Right ventricle myocardium superior (tissue), 1 donor: ENCODE measurements around the gene CCDC148. TPM values are rescaled to one million over a fixed set of nuclear protein-coding genes. Genes with fewer than 3 reads are reported as not detected.
"Not testable (repeated sequence)": the region's sequence is repeated elsewhere in the genome, so short reads cannot be mapped to it uniquely, and the experiment has no call there.

Experiments used
- ATAC-seq: fragments of 200-7000 bp; cut with Tn5 transposase; one replicate; pipeline ENCODE4 v1.9.1; 2020; ENCODE audit warnings: mild to moderate bottlenecking; ENCODE audit not compliant: poor library complexity
- DNase-seq: peaks from one replicate; pipeline ENCODE4 v3.0.0-alpha.2; 2020
- intact Hi-C: fragments of 100-400 bp; cut with DNase I; formaldehyde crosslinking; loops from one replicate; pipeline ENCODE4 v1.11.2; 2022
- total RNA-seq: library from RNA; stranded (reverse); fragmentation: NEBNext Ultra II Directional; extraction: Animal tissue kit (Norgen Biotek cat#: 25700); gene quantifications from one replicate; pipeline ENCODE4 v1.2.1, GENCODE V29; 2021
- donor health status: DM: no; HTN: yes; CAD: no; lungs with severe emphysema.

CCDC148 gene
- total RNA-seq, 1 donor from 2014 or later = 1.0 TPM

DNA sequence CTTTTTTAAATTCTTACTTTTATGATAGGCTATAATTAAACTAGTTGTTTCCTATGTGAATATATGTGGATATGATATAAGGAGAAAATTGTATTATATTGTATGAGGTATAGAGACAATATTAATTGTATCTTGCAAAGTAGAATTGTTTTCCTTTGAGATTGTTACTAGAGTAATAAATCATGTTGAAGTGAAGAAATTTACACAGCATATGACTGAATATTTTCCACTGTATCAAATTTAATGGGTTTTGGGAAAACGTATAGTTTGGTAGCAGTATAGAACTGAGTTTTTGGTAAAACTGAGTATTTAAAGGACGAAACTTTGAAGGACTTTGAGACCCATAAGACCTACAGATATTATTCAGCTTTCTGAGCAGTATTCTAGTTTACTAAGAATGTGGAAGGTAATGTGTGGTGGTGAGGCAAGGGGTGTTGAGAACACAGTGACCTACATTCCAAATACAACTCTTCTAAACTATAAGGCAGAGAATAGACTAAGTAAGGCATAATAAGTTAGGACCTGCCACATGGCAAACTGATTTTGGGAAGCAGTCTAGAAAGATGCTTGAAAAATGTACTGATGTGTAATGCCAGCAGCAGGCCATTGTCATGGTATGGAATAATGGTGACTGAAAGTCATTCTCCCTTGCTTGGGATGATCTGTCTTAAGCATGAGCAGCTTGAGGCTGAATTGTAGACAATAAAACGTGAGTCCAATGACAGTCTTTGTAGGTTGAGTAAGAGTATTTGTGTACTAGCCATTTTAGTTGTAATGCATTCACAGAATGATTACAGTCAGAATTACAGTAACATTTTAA is 29.8 kb upstream of the CCDC148 start:
- intact Hi-C loops = no loop called here
- DNase-seq = no peak
- ATAC-seq = no peak

- ATAC-seq = no peak
These were observed 28.5 kb upstream of the CCDC148 start for GRCh38 chr2:158484892-158485556.

GRCh38 chr2:158482594-158482993 is 26.0 kb upstream of the CCDC148 start:
- ATAC-seq = no peak
- no peak for DNase-seq
- intact Hi-C loops = no loop called here

More at GRCh38 chr2:158484892-158485556, 28.5 kb upstream of the CCDC148 start:
- intact Hi-C loops = no loop called here
- no peak for DNase-seq

DNA sequence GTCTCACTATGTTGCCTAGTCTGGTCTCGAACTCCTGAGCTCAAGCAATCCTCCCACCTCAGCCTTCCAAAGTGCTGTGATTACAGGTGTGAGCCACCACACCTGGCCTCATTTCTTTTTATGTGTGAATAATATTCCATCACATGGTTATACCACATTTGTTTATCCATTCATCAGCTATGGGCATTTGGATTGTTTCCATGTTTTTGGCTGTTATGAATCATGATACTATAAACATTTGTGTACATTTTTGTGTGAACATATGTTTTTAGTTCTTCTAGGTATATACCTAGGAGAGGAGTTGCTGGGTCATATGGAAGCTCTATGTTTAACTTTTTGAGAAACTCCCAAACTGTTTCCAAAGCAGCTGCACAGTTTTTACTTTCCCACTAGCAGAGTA is 24.6 kb upstream of the CCDC148 start:
- intact Hi-C loops = no loop called here
- ATAC-seq = no peak
- DNase-seq = no peak

DNA sequence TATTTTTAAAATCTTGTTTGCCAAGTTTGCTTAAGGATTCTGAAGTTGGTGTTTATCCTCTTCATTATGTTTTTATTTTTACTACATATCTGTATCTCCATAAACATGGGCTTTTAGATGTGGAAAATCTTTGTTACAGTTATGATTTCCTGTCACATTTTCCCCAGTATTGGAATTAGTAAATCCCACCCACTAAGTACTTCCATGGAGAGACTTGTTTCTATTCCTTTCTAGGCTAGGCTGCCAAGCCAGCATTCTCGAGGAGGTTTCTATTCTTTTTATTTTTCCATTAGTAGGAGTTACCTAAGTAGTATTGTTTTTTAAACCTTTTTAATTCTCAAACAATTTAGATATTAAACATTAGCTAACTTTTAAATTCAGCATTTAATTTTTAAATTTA is 22.3 kb upstream of the CCDC148 start:
- ATAC-seq (no peak), DNase-seq (no peak)
- intact Hi-C loops = no loop called here

DNA sequence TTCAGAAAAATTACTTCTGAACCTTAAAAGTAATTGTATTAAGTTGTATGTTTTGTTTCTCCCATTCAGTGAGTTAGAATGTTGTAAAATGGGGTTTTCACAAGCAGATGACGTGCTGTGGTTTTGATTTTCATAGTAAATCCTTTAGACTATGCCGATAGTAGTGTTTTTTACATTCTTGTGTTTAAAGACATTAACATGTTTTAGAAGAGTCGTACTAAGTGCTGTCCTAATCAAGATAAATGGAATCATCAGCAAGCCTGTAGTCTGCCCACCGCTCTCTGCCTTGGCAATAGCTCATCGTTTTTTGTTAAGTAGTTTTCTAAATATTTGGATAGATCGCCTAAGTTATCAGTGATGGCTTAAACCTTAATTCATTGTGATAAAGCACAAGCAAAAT is 21.7 kb upstream of the CCDC148 start:
- intact Hi-C loops = no loop called here
- DNase-seq (no peak), ATAC-seq (no peak)

- DNase-seq (no peak), ATAC-seq (no peak)
- intact Hi-C loops = no loop called here
These were observed 20.6 kb upstream of the CCDC148 start for GRCh38 chr2:158477202-158477601.

GRCh38 chr2:158474526-158475011 is 18.0 kb upstream of the CCDC148 start:
- ATAC-seq, intact Hi-C loops, DNase-seq: not testable (repeated sequence)

- ATAC-seq (no peak), DNase-seq (no peak)
- intact Hi-C loops = no loop called here
These were observed 17.3 kb upstream of the CCDC148 start for GRCh38 chr2:158473719-158474392.

DNA sequence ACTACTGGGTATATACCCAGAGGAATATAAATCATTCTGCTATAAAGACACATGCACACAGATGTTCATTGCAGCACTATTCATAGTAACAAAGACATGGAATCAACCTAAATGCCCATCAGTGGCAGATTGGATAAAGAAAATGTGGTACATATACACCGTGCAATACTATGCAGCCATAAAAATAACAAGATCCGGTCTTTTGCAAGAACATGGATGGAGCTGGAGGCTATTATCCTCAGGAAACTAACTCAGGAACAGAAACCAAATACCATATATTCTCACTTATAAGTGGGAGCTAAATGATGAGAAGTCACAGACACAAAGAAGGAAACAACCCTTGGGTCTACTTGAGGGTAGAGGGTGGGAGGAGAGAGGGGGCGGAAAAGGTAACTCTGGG is 16.7 kb upstream of the CCDC148 start:
- DNase-seq, intact Hi-C loops, ATAC-seq: not testable (repeated sequence)

DNA sequence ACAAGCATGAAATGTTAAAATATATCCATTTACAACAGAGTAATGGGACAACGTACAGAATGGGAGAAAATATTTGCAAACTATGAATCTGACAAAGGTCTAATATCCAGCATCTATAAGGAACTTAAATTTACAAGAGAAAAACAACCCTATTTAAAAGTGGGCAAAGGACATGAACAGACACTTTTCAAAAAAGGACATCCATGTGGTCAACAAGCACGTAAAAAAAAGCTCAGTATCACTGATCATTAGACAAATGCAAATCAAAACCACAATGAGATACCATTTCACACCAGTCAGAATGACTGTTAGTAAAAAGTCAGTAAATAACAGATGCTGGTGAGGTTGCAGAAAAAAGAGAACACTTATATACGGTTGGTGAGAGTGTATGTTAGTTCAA is 16.3 kb upstream of the CCDC148 start:
- DNase-seq, intact Hi-C loops, ATAC-seq: not testable (repeated sequence)

GRCh38 chr2:158467248-158467647 is 10.7 kb upstream of the CCDC148 start:
- DNase-seq (no peak), ATAC-seq (no peak)
- intact Hi-C loops = no loop called here

GRCh38 chr2:158464426-158465281 is 8.1 kb upstream of the CCDC148 start:
- intact Hi-C loops = no loop called here
- no peak for ATAC-seq

GRCh38 chr2:158463496-158464095 is 7.0 kb upstream of the CCDC148 start:
- no peak for ATAC-seq
- intact Hi-C loops = no loop called here
- no peak for DNase-seq

More at GRCh38 chr2:158464426-158465281, 8.1 kb upstream of the CCDC148 start:
- DNase-seq = no peak

GRCh38 chr2:158460632-158461297 is 4.2 kb upstream of the CCDC148 start:
- no peak for ATAC-seq
- no peak for DNase-seq
- intact Hi-C loops = no loop called here

GRCh38 chr2:158459161-158460003 is 2.8 kb upstream of the CCDC148 start:
- intact Hi-C loops = loop anchor here (5.0 kb wide), 1 partner anchor 283 kb away; no protein-coding TSS in a partner anchor
- DNase-seq (no peak), ATAC-seq (no peak)

DNA sequence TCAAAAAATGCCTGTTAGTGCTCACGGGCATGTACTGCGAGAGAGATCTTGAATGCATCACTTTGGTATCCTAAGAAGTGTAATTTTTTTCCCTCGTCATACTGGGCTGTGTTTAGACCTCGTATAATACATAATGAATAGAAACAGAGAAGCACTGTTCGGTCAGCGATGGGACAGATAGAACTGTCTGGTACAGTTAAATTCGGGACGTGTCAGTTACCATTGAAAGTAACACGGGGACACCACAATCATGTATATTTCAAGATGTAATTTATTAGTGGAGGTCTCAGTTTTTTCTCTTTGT is 2.0 kb upstream of the CCDC148 start:
- no peak for ATAC-seq
- DNase-seq = no peak
- intact Hi-C loops = loop anchor here (5.0 kb wide), 1 partner anchor 284 kb away; no protein-coding TSS in a partner anchor
